Measurements from ENCODE around the gene NSMF. TPM values are rescaled to one million over a fixed set of nuclear protein-coding genes. Genes with fewer than 3 reads are reported as not detected.

NSMF gene
- total and polyA plus RNA-seq, 2 of the 8 experiments (the other 6 are each of a cell fraction or from before 2014, with no cell fraction given): 56.7 to 65.1 TPM

DNA sequence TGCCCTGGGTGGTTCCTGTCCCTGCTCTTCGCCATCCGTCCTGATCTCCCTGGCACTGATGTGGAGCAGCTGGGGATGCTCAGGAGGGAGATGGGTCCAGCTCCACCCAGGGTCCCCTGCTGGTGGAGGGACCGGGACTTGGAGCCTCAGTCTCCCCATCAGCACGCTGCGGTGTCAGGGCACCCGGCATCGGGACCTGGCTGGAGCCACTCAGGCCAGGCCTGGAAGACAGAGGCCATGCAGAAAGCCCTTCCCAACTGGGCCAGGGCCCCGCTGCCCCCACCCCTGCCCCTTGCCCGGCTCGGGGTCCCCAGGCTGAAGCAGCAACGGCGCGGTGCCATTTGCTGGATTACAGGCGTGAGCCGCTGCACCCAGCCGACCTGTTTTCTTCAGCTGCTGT, 40.3 kb upstream of the NSMF start:
- ChIA-PET POLR2A (ENCODE audit: partially characterized antibody) (no interaction called here), CTCF (ENCODE audit: partially characterized antibody) (interaction anchor here (1.0 to 1.6 kb wide), 3 partner anchors 10 to 55 kb away, joined by 3 to 8 read pairs (median 6); no protein-coding TSS in a partner anchor)
- Histone ChIP-seq H3K4me3 (ENCODE audit: extremely low read depth in 1 of 4, insufficient read depth in 2 of 4, low read depth in 3 of 4, low read length in 4 of 4) (no peak overlapping the region), H4K8ac (ENCODE audit: extremely low read depth, insufficient read depth, low read length) (peak overlapping the region; percentile 57; the same call in 1 of the 2 replicates), H3K4me2 (ENCODE audit: insufficient read depth in 1 of 2, low read depth in 2 of 2, low read length in 2 of 2) (no peak overlapping the region), H3K4ac (replicated peaks; ENCODE audit: insufficient read length, low read depth, low read length) (no peak overlapping the region), H3K27me3 (replicated peaks in 1 of 4; ENCODE audit: control insufficient read depth in 3 of 4, extremely low read depth in 1 of 4, insufficient read depth in 3 of 4, low read length in 3 of 4) (no peaks in the 10 kb centered on the region; a peak in 1 of 7 replicates), H2AK5ac (ENCODE audit: low read depth, low read length) (no peak overlapping the region), H4K5ac (ENCODE audit: insufficient read length, low read depth, low read length) (no peak overlapping the region), H3K79me1 (ENCODE audit: low read depth, low read length) (no peaks in the 10 kb centered on the region), H2BK12ac (ENCODE audit: low read depth, low read length) (no peak overlapping the region), H3K4me1 (replicated peaks in 1 of 4; ENCODE audit: control insufficient read depth in 3 of 4, insufficient read depth in 4 of 4, low read length in 3 of 4) (no peaks in the 10 kb centered on the region), H4K91ac (replicated peaks; ENCODE audit: insufficient read length, low read length) (no peak overlapping the region), H3K9me3 (ENCODE audit: insufficient read depth in 2 of 2, low read depth in 1 of 2, low read length in 1 of 2) (peaks cover 0 to 24% of the 10 kb centered on the region in 2 experiments; a peak in 1 of 4 replicates), H2BK20ac (ENCODE audit: low read length) (no peak overlapping the region), H3K27ac (ENCODE audit: low read depth, low read length) (no peak overlapping the region), H3K9ac (replicated peaks in 1 of 4; ENCODE audit: extremely low read depth in 1 of 4, low read depth in 3 of 4, low read length in 3 of 4) (0 out of 7 replicates have a peak overlapping the region, but pooled peaks of 1 of the 4 experiments have one; percentile 6), H3K79me2 (ENCODE audit: control insufficient read depth in 1 of 2, insufficient read depth in 2 of 2, low read length in 2 of 2) (no peaks in the 10 kb centered on the region), H2BK15ac (ENCODE audit: low read length) (no peak overlapping the region), H3K56ac (replicated peaks; ENCODE audit: insufficient read length, low read depth, low read length) (no peak overlapping the region), H4K20me1 (replicated peaks in 1 of 2; ENCODE audit: control insufficient read depth in 1 of 2, insufficient read depth in 2 of 2, low read length in 2 of 2) (peaks cover 0 to 5% of the 10 kb centered on the region in 2 experiments), H2BK120ac (replicated peaks; ENCODE audit: low read depth, low read length) (no peak overlapping the region), H2AFZ (ENCODE audit: low read length) (no peak overlapping the region), H3K23me2 (ENCODE audit: low read depth, low read length) (no peaks in the 10 kb centered on the region; the same call in 1 of the 2 replicates), H3K23ac (ENCODE audit: insufficient read length) (no peak overlapping the region), H2BK5ac (ENCODE audit: low read depth, low read length) (no peak overlapping the region), H3K14ac (ENCODE audit: insufficient read length) (no peak overlapping the region), H3K18ac (ENCODE audit: extremely low read depth, low read length) (no peak overlapping the region), H3K36me3 (ENCODE audit: control insufficient read depth in 2 of 4, insufficient read depth in 4 of 4, low read length in 3 of 4) (no peaks in the 10 kb centered on the region)
- DNase-seq (ENCODE audit: low read depth in 1 of 2, low spot score in 2 of 2) (no peak), FAIRE-seq (no peak)
- WGBS, 2 experiments (ENCODE audit: extremely low coverage in 1 of 2, insufficient coverage in 1 of 2, insufficient read length in 1 of 2, insufficient replicate concordance in 2 of 2, low coverage in 1 of 2, low lambda C conversion rate in 2 of 2, missing lambda C conversion rate in 1 of 2): 91% methylated on average over 12 of the region's 16 CpGs; no CpG with 5 or more reads in 1 of the 2 experiments

All from H1 (cell line).